NK-92 treated with Interleukin-12 subunit alpha and Interleukin-12 subunit beta, amount 100 ng/mL, for 24 hours (cell line): ENCODE data around the gene PREPL.
"Not testable (repeated sequence)": the region's sequence is repeated elsewhere in the genome, so short reads cannot be mapped to it uniquely, and the experiment has no call there.

Experiments
- DNase-seq: peaks from one replicate; lab custom pipeline; 2025; lab: John Stamatoyannopoulos, UW

The PREPL gene

GRCh38 chr2:44361330-44362206 is at the start of gene PREPL, which contains the start of gene CAMKMT:
Gene PREPL (minus strand): TSS chr2:44361494. CDS start chr2:44346342, 15,152 bp downstream.
Gene CAMKMT (plus strand): TSS chr2:44361947.
- DNase-seq: peak; percentile 91

- DNase-seq: no peak
These were observed 37.1 kb upstream of the PREPL start for GRCh38 chr2:44398243-44398897.

GRCh38 chr2:44397447-44398175 is 36.3 kb upstream of the PREPL start:
- no peak for DNase-seq

GRCh38 chr2:44392338-44392943 is 31.1 kb upstream of the PREPL start:
- DNase-seq: peak; percentile 1

- DNase-seq: no peak
These were observed 28.6 kb upstream of the PREPL start for GRCh38 chr2:44389895-44390294.

- DNase-seq: no peak
These were observed 27.6 kb upstream of the PREPL start for GRCh38 chr2:44388877-44389276.

GRCh38 chr2:44385226-44385625 is 23.9 kb upstream of the PREPL start:
- DNase-seq: not testable (repeated sequence)

- no peak for DNase-seq
These were observed 16.2 kb upstream of the PREPL start for GRCh38 chr2:44377486-44377885.

GRCh38 chr2:44372246-44372645 is 11.0 kb upstream of the PREPL start:
- DNase-seq: no peak

GRCh38 chr2:44371445-44371844 is 10.2 kb upstream of the PREPL start:
- DNase-seq: no peak

- DNase-seq: no peak
These were observed 8.1 kb upstream of the PREPL start for GRCh38 chr2:44369392-44369791.

- no peak for DNase-seq
These were observed 6.3 kb upstream of the PREPL start for GRCh38 chr2:44367591-44367990.

GRCh38 chr2:44364604-44365003 is 3.3 kb upstream of the PREPL start:
- DNase-seq: no peak

- no peak for DNase-seq
These were observed 1.1 kb upstream of the PREPL start for GRCh38 chr2:44362207-44363015.

- no peak for DNase-seq
These were observed 455 bp downstream of the PREPL start for GRCh38 chr2:44360749-44361329.

GRCh38 chr2:44358503-44358902 is 2.8 kb downstream of the PREPL start:
- DNase-seq: no peak

GRCh38 chr2:44354761-44355160 is 6.5 kb downstream of the PREPL start:
- no peak for DNase-seq

- no peak for DNase-seq
These were observed 8.8 kb downstream of the PREPL start for GRCh38 chr2:44352510-44352909.

GRCh38 chr2:44351676-44352075 is 9.6 kb downstream of the PREPL start:
- DNase-seq: no peak

GRCh38 chr2:44351088-44351487 is 10.2 kb downstream of the PREPL start:
- no peak for DNase-seq

GRCh38 chr2:44349506-44349905 is 11.8 kb downstream of the PREPL start:
- DNase-seq: no peak
